Keratinocyte (primary cell): ENCODE results near the gene UBL7. TPM values are rescaled to one million over a fixed set of nuclear protein-coding genes. Genes with fewer than 3 reads are reported as not detected.

Source experiments
- DNase-seq: peaks from one replicate; pipeline ENCODE4 v3.0.0-alpha.2; 2011; ENCODE audit warnings: low read depth, missing footprints, low spot score
- FAIRE-seq: peaks from 2 replicates; lab custom pipeline; 2011; peaks lifted over from hg19 to GRCh38; lab: Jason Lieb, UNC
- H2AFZ ChIP-seq: 2 replicates; pipeline ENCODE4 v1.6.0; 2012; ENCODE audit warnings: low read length, control low read depth, inconsistent platforms; ENCODE audit not compliant: control insufficient read depth
- H3K27ac ChIP-seq: 2 replicates; pipeline ENCODE4 v1.5.1; 2011; ENCODE audit warnings: low read length; ENCODE audit not compliant: control insufficient read depth, insufficient read depth
- H3K27me3 ChIP-seq: 3 replicates; pipeline ENCODE4 v1.6.0; 2011; ENCODE audit warnings: low read length; ENCODE audit not compliant: control insufficient read depth, insufficient read depth; ENCODE audit errors: extremely low read depth
- H3K36me3 ChIP-seq, 2 experiments: 2 replicates in 1 of 2; 3 replicates in 1 of 2; pipeline ENCODE4 v1.5.1; 2011; ENCODE audit warnings: low read length in 2 of 2, mild to moderate bottlenecking in 1 of 2; ENCODE audit not compliant: control insufficient read depth in 2 of 2, insufficient read depth in 2 of 2; ENCODE audit errors: extremely low read depth in 1 of 2
- H3K4me1 ChIP-seq: 3 replicates; pipeline ENCODE4 v1.5.1; 2011; ENCODE audit warnings: low read length; ENCODE audit not compliant: control insufficient read depth, insufficient read depth; ENCODE audit errors: extremely low read depth
- H3K4me2 ChIP-seq: 3 replicates; pipeline ENCODE4 v1.6.0; 2011; ENCODE audit warnings: low read depth, low read length; ENCODE audit not compliant: control insufficient read depth, insufficient read depth; ENCODE audit errors: extremely low read depth
- H3K4me3 ChIP-seq, 3 experiments: fragments of 200-600 bp in 1 of 3; sonication (generic) in 1 of 3; 2 replicates in 2 of 3; 3 replicates in 1 of 3; pipeline ENCODE4 v1.5.1; 2011 to 2016; ENCODE audit warnings: low read length in 3 of 3, mild to moderate bottlenecking in 3 of 3, control low read depth in 2 of 3, inconsistent platforms in 1 of 3, low read depth in 1 of 3, mixed read lengths in 1 of 3, mixed run types in 1 of 3, moderate library complexity in 1 of 3; ENCODE audit not compliant: control insufficient read depth in 2 of 3, insufficient read depth in 2 of 3; ENCODE audit errors: extremely low read depth in 1 of 3
- H3K79me2 ChIP-seq: 2 replicates; pipeline ENCODE4 v1.6.0; 2012; ENCODE audit warnings: low read length; ENCODE audit not compliant: control insufficient read depth, insufficient read depth
- H3K9ac ChIP-seq: 3 replicates; pipeline ENCODE4 v1.6.0; 2011; ENCODE audit warnings: low read length; ENCODE audit not compliant: control insufficient read depth, insufficient read depth; ENCODE audit errors: extremely low read depth
- H3K9me1 ChIP-seq: 3 replicates; pipeline ENCODE4 v1.6.0; 2011; ENCODE audit warnings: low read length; ENCODE audit not compliant: control insufficient read depth, insufficient read depth; ENCODE audit errors: extremely low read depth
- H3K9me3 ChIP-seq: 2 replicates; pipeline ENCODE4 v1.5.1; 2012; ENCODE audit warnings: low read depth, low read length; ENCODE audit not compliant: control insufficient read depth
- H4K20me1 ChIP-seq: 3 replicates; pipeline ENCODE4 v1.6.0; 2011; ENCODE audit warnings: low read length; ENCODE audit not compliant: control insufficient read depth, insufficient read depth; ENCODE audit errors: extremely low read depth
- EZH2 ChIP-seq: IDR thresholded peaks from one replicate; pipeline ENCODE4 v1.6.1; 2012; ENCODE audit warnings: inconsistent platforms, mild to moderate bottlenecking, low read length, moderate library complexity
- dilution Hi-C: fragments of 300-500 bp; cut with MboI; formaldehyde crosslinking; loops from one replicate; pipeline ENCODE4 v1.7.0; 2020; ENCODE audit warnings: low sequenced_read_pairs; ENCODE audit not compliant: extremely low pct_ligation_motif_present
- polyA plus RNA-seq, 5 experiments: library from polyadenylated mRNA; depleted of rRNA in 3 of 5; stranded (reverse) in 3 of 5; stranded (forward) in 1 of 5; unstranded in 1 of 5; fragments of >200 nt; gene quantifications; 1 replicate in 1 of 5; 2 replicates in 3 of 5; 3 replicates in 1 of 5; pipeline versions ENCODE4 v1.2.1 to v1.2.3, GENCODE V29; 2011 to 2012; ENCODE audit warnings: missing spikeins in 2 of 5, low read depth in 1 of 5, low replicate concordance in 1 of 5
- TF ChIP-seq, protein P1 (sequence below), 3 experiments: IDR thresholded peaks in 1 of 3; conservative IDR thresholded peaks in 1 of 3; optimal IDR thresholded peaks in 1 of 3; 2 replicates in 2 of 3; 3 replicates in 1 of 3; pipeline versions ENCODE3 to v1.5.1; 2011; ENCODE audit warnings: low read length in 3 of 3, mild to moderate bottlenecking in 3 of 3, moderate library complexity in 2 of 3, control low read depth in 1 of 3, inconsistent platforms in 1 of 3; ENCODE audit not compliant: insufficient read depth in 2 of 3; ENCODE audit errors: extremely low read depth in 1 of 3

Gene UBL7
- polyA plus RNA-seq, 1 donor (not counting 4 experiments of a cell fraction or from before 2014, with no cell fraction given) = 45.8 TPM

GRCh38 chr15:74413350-74414080, 47.4 kb downstream of the UBL7 start:
- FAIRE-seq = no peak
- Histone ChIP-seq H3K79me2 (peaks cover 28% of the 10 kb centered on the region), H2AFZ (no peak overlapping the region), H3K4me3 (no peak overlapping the region), H3K9ac (no peak overlapping the region), H3K27me3 (no peaks in the 10 kb centered on the region), H3K9me3 (no peaks in the 10 kb centered on the region), H3K36me3 (peaks cover 52 to 61% of the 10 kb centered on the region in 2 experiments), H3K4me2 (no peak overlapping the region), H3K27ac (no peak overlapping the region), H4K20me1 (peaks cover 1% of the 10 kb centered on the region), H3K9me1 (peaks cover 5% of the 10 kb centered on the region), H3K4me1 (peaks cover 3% of the 10 kb centered on the region)
- dilution Hi-C loops = no loop called here
- DNase-seq = no peak
- TF ChIP-seq EZH2 = no peak
- TF ChIP-seq, protein P1, sequence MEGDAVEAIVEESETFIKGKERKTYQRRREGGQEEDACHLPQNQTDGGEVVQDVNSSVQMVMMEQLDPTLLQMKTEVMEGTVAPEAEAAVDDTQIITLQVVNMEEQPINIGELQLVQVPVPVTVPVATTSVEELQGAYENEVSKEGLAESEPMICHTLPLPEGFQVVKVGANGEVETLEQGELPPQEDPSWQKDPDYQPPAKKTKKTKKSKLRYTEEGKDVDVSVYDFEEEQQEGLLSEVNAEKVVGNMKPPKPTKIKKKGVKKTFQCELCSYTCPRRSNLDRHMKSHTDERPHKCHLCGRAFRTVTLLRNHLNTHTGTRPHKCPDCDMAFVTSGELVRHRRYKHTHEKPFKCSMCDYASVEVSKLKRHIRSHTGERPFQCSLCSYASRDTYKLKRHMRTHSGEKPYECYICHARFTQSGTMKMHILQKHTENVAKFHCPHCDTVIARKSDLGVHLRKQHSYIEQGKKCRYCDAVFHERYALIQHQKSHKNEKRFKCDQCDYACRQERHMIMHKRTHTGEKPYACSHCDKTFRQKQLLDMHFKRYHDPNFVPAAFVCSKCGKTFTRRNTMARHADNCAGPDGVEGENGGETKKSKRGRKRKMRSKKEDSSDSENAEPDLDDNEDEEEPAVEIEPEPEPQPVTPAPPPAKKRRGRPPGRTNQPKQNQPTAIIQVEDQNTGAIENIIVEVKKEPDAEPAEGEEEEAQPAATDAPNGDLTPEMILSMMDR (optimal IDR thresholded peaks at IDR 0.05 in 1 of 3, IDR thresholded peaks at IDR 0.05 in 1 of 3, conservative IDR thresholded peaks at IDR 0.05 in 1 of 3; ENCODE audit: extremely low read depth in 1 of 3, insufficient read depth in 2 of 3, low read length in 3 of 3) = no peak

DNA sequence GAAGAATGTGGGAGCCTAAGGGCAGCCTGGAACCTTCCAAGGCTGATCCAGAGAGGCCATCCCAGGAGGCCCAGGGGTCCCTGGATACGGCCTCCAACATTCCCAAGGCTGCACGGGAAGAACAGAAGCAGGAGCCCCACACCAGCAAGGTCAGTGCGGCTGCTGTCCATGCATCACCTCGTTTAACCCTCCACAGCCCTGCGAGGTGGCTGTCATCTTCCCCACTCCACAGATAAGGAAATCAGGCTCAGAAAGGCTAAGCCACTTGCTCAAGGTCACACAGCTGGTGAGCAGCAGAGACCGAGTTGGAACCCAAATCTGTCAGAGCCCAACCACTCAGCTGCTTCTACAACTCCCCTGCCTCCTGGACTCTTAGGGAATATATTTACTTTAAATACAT, 48.8 kb downstream of the UBL7 start:
- H3K4me1 ChIP-seq = peaks cover 16% of the 10 kb centered on the region

More for the DNA sequence above, 48.8 kb downstream of the UBL7 start:
- no peak overlapping the region for H2AFZ ChIP-seq
- no peak overlapping the region for H3K4me2 ChIP-seq
- H3K9me1 ChIP-seq = peaks cover 8% of the 10 kb centered on the region
- no peaks in the 10 kb centered on the region for H3K9me3 ChIP-seq
- H3K27me3 ChIP-seq = no peaks in the 10 kb centered on the region
- no peak overlapping the region for H3K4me3 ChIP-seq
- H3K9ac ChIP-seq = no peak overlapping the region
- H3K79me2 ChIP-seq = peaks cover 14% of the 10 kb centered on the region
- dilution Hi-C loops = no loop called here
- H4K20me1 ChIP-seq = no peaks in the 10 kb centered on the region
- FAIRE-seq (no peak), DNase-seq (no peak)
- TF ChIP-seq, protein P1 (optimal IDR thresholded peaks at IDR 0.05 in 1 of 3, IDR thresholded peaks at IDR 0.05 in 1 of 3, conservative IDR thresholded peaks at IDR 0.05 in 1 of 3; ENCODE audit: extremely low read depth in 1 of 3, insufficient read depth in 2 of 3, low read length in 3 of 3) = no peak
- TF ChIP-seq EZH2 = no peak
- H3K27ac ChIP-seq = no peak overlapping the region
- H3K36me3 ChIP-seq = peaks cover 42 to 51% of the 10 kb centered on the region in 2 experiments
